ENCODE measurements around the gene MTA3. TPM values are rescaled to one million over a fixed set of nuclear protein-coding genes. Genes with fewer than 3 reads are reported as not detected.

Gene MTA3
- total RNA-seq, 1 donor from 2014 or later, result 117 TPM

DNA sequence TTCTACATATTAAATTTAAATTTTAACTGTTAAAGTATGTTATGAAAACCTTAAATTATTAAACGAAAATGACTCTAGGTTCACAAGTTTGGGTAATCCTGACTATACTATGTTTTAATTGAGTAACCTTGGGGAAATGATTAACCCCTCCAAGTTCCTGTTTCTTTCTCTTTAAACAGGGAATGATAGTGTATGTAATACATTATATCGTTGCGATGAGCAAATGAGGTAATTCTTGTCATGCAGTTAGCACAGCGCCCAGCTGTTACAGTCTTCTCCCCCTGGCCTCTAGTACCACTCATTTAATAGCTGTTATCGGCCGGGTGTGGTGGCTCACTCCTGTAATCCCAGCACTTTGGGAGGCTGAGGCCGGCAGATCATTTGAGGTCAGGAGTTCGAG is 80.4 kb downstream of the MTA3 start:
- no peak overlapping the region for H3K4me2 ChIP-seq
- H3K36me3 Mint-ChIP-seq, result peaks cover 15% of the 10 kb centered on the region
- no peak overlapping the region for H3K9ac ChIP-seq
- H2AFZ ChIP-seq (replicated peaks), result no peak overlapping the region
- no peak overlapping the region for H3K27ac Mint-ChIP-seq
- no peaks in the 10 kb centered on the region for H3K9me3 ChIP-seq (ENCODE audit: low read depth)
- peaks cover 4% of the 10 kb centered on the region for H4K20me1 ChIP-seq (ENCODE audit: low read depth)
- no peaks in the 10 kb centered on the region for H3K27me3 Mint-ChIP-seq (ENCODE audit: insufficient read depth, low read depth)
- no peak overlapping the region for H3K4me3 ChIP-seq
- H3K27ac ChIP-seq, result no peak overlapping the region
- TF ChIP-seq, protein P1, sequence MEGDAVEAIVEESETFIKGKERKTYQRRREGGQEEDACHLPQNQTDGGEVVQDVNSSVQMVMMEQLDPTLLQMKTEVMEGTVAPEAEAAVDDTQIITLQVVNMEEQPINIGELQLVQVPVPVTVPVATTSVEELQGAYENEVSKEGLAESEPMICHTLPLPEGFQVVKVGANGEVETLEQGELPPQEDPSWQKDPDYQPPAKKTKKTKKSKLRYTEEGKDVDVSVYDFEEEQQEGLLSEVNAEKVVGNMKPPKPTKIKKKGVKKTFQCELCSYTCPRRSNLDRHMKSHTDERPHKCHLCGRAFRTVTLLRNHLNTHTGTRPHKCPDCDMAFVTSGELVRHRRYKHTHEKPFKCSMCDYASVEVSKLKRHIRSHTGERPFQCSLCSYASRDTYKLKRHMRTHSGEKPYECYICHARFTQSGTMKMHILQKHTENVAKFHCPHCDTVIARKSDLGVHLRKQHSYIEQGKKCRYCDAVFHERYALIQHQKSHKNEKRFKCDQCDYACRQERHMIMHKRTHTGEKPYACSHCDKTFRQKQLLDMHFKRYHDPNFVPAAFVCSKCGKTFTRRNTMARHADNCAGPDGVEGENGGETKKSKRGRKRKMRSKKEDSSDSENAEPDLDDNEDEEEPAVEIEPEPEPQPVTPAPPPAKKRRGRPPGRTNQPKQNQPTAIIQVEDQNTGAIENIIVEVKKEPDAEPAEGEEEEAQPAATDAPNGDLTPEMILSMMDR (IDR thresholded peaks at IDR 0.05), result no peak
- TF ChIP-seq EZH2 (IDR thresholded peaks at IDR 0.05) (no peak), EZH2phosphoT487 (IDR thresholded peaks at IDR 0.05) (no peak)
- peaks cover 21% of the 10 kb centered on the region for H3K4me1 ChIP-seq
- DNase-seq (ENCODE audit: low spot score), result no peak
- H3K36me3 ChIP-seq, result peaks cover 11% of the 10 kb centered on the region
- peaks cover 54% of the 10 kb centered on the region for H3K79me2 ChIP-seq (ENCODE audit: low read depth)
- no peaks in the 10 kb centered on the region for H3K4me1 Mint-ChIP-seq
- no peak overlapping the region for H3K4me3 Mint-ChIP-seq
- H3F3A ChIP-seq (ENCODE audit: low read depth), result peaks cover 11% of the 10 kb centered on the region
- no peaks in the 10 kb centered on the region for H3K27me3 ChIP-seq
- no peaks in the 10 kb centered on the region for H3K9me3 Mint-ChIP-seq

DNA sequence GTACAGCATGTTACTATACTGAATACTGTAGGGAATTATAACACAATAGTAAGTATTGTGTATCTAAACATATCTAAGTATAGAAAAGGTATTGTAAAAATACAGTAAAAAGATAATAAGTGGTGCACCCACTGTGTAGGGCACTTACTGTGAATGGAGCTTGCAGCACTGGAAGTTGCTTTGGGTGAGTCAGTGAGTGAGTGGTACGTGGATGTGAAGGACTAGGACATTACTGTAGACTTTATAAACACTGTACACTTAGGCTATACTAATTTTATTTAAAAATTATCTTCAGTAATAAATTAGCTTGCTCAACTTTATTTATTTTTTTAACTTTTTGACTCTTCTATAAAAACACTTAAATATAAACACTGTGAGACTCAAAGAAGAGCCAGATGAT is 82.6 kb downstream of the MTA3 start:
- Mint-ChIP-seq H3K27ac (no peak overlapping the region), H3K9me3 (no peaks in the 10 kb centered on the region)
- TF ChIP-seq EZH2phosphoT487 (IDR thresholded peaks at IDR 0.05), result no peak
- TF ChIP-seq, protein P1 (IDR thresholded peaks at IDR 0.05), result no peak
- TF ChIP-seq EZH2 (IDR thresholded peaks at IDR 0.05), result no peak

DNA sequence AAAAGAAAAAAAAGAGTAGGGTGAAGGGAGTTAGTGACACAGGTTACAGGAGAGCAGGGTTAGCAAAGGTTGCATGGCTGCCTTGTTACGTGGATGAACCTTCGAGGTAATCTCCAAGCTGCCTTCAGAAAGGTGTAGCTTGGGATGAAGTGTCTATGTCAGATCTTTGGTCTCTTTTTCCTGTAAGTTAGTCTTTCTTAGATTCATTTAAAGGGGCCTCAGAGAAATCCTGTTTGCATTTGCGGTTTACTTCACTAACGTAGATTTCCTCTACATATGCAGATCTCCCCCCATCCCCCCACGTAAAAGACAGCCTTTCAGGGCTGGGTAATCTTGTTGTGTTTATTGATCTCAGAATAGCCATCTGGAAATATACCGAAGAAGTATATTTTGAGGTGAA is 83.7 kb downstream of the MTA3 start:
- H3K27me3 ChIP-seq, result no peaks in the 10 kb centered on the region
- Mint-ChIP-seq H3K4me3 (no peak overlapping the region), H3K9me3 (no peaks in the 10 kb centered on the region), H3K27me3 (ENCODE audit: insufficient read depth, low read depth) (no peaks in the 10 kb centered on the region), H3K4me1 (no peaks in the 10 kb centered on the region), H3K27ac (no peak overlapping the region), H3K36me3 (no peaks in the 10 kb centered on the region)
- no peak overlapping the region for H3K27ac ChIP-seq
- peaks cover 59% of the 10 kb centered on the region for H3K79me2 ChIP-seq (ENCODE audit: low read depth)
- H3K4me3 ChIP-seq, result no peak overlapping the region
- H2AFZ ChIP-seq (replicated peaks), result no peak overlapping the region
- peaks cover 4% of the 10 kb centered on the region for H3K36me3 ChIP-seq
- H3K4me1 ChIP-seq, result peaks cover 21% of the 10 kb centered on the region
- H3F3A ChIP-seq (ENCODE audit: low read depth), result peaks cover 18% of the 10 kb centered on the region
- no peak overlapping the region for H3K9ac ChIP-seq
- no peak overlapping the region for H3K4me2 ChIP-seq
- no peak for DNase-seq (ENCODE audit: low spot score)
- no peak for TF ChIP-seq EZH2 (IDR thresholded peaks at IDR 0.05)
- TF ChIP-seq, protein P1 (IDR thresholded peaks at IDR 0.05), result no peak
- no peak for TF ChIP-seq EZH2phosphoT487 (IDR thresholded peaks at IDR 0.05)
- no peaks in the 10 kb centered on the region for H3K9me3 ChIP-seq (ENCODE audit: low read depth)
- H4K20me1 ChIP-seq (ENCODE audit: low read depth), result peaks cover 4% of the 10 kb centered on the region

More for the DNA sequence above, 82.6 kb downstream of the MTA3 start:
- Histone ChIP-seq H3K9me3 (ENCODE audit: low read depth) (no peaks in the 10 kb centered on the region), H3K4me2 (no peak overlapping the region), H4K20me1 (ENCODE audit: low read depth) (peaks cover 4% of the 10 kb centered on the region), H3K27me3 (no peaks in the 10 kb centered on the region), H3K79me2 (ENCODE audit: low read depth) (peaks cover 65% of the 10 kb centered on the region), H3K27ac (no peak overlapping the region), H3K4me1 (peaks cover 21% of the 10 kb centered on the region), H3K4me3 (no peak overlapping the region), H3K9ac (no peak overlapping the region), H2AFZ (replicated peaks) (no peak overlapping the region), H3K36me3 (no peaks in the 10 kb centered on the region), H3F3A (ENCODE audit: low read depth) (peaks cover 15% of the 10 kb centered on the region)
- Mint-ChIP-seq H3K4me3 (no peak overlapping the region), H3K36me3 (peaks cover 7% of the 10 kb centered on the region), H3K4me1 (no peaks in the 10 kb centered on the region), H3K27me3 (ENCODE audit: insufficient read depth, low read depth) (no peaks in the 10 kb centered on the region)
- no peak for DNase-seq (ENCODE audit: low spot score)
